ENCODE results near the gene PSEN2. TPM values are rescaled to one million over a fixed set of nuclear protein-coding genes. Genes with fewer than 3 reads are reported as not detected.

PSEN2 gene
- total RNA-seq (2021; fragmentation: NEBNext Ultra II Directional; extraction: Animal tissue kit (Norgen Biotek cat#: 25700)): 21.9 and 22.9 TPM in 2 replicates
- 29.0 and 29.6 TPM in 2 replicates for polyA plus RNA-seq (2011; rRNA removed)
- 21.9 TPM for polyA plus RNA-seq (2011; cell fraction: cytosol; rRNA removed)
- polyA plus RNA-seq (2011; cell fraction: nucleus; rRNA removed): 46.5 TPM
- polyA plus RNA-seq (2012, experiment 1 of 2): 17.0 to 23.1 TPM (median 20.1 TPM) in 4 replicates
- 15.4 TPM for polyA plus RNA-seq (2012, experiment 2 of 2)
- 22.7 TPM for polyA plus RNA-seq (2013, experiment 1 of 2)
- 21.2 TPM for polyA plus RNA-seq (2013, experiment 2 of 2)
- 37.4 and 41.1 TPM in 2 replicates for polyA minus RNA-seq (2011; rRNA and poly(A)+ RNA removed)
- polyA minus RNA-seq (2011; cell fraction: cytosol; rRNA and poly(A)+ RNA removed): 15.6 TPM
- 26.2 TPM for polyA minus RNA-seq (2011; cell fraction: nucleus; rRNA and poly(A)+ RNA removed)
- long read RNA-seq, experiment 1, partial matches to known transcripts: 6 of 9 reads
- long read RNA-seq, experiment 1, other reads (novel, unspliced or antisense): 3 of 9 reads
- long read RNA-seq, experiment 2, partial matches to known transcripts: 2 of 6 reads
- long read RNA-seq, experiment 2, other reads (novel, unspliced or antisense): 0 of 6 reads

- peak within 1 kb of the TSS; percentile 80 to 81 for H3K4me2 ChIP-seq (ENCODE audit: insufficient read depth in 1 of 2, low read depth in 2 of 2, low read length in 2 of 2)
- H3K27ac ChIP-seq (ENCODE audit: low read depth, low read length): no peak within 1 kb of the TSS
- peaks cover 4 to 15% (median 14%) of the 10 kb centered on the region in 4 experiments for H3K4me1 ChIP-seq (replicated peaks in 1 of 4; ENCODE audit: control insufficient read depth in 3 of 4, insufficient read depth in 4 of 4, low read length in 3 of 4)
- H3K79me2 ChIP-seq (ENCODE audit: control insufficient read depth in 1 of 2, insufficient read depth in 2 of 2, low read length in 2 of 2): no peaks in the 10 kb centered on the region
- H2BK120ac ChIP-seq (replicated peaks; ENCODE audit: low read depth, low read length): peak within 1 kb of the TSS; percentile 59
- H3K9me3 ChIP-seq (ENCODE audit: insufficient read depth in 2 of 2, low read depth in 1 of 2, low read length in 1 of 2): no peaks in the 10 kb centered on the region
- H2BK20ac ChIP-seq (ENCODE audit: low read length): no peak within 1 kb of the TSS
- ChIA-PET POLR2A (ENCODE audit: partially characterized antibody) (interaction anchor here (0.6 to 1.6 kb wide), 5 partner anchors 12 to 49 kb away, joined by 3 to 4 read pairs (median 3); no protein-coding TSS in a partner anchor), CTCF (ENCODE audit: partially characterized antibody) (interaction anchor here (0.6 to 1.3 kb wide), 4 partner anchors 41 to 197 kb away, joined by 3 read pairs; no protein-coding TSS in a partner anchor)
- no peak within 1 kb of the TSS for H4K5ac ChIP-seq (ENCODE audit: insufficient read length, low read depth, low read length)
- H2BK5ac ChIP-seq (ENCODE audit: low read depth, low read length): no peak within 1 kb of the TSS; the same call in 1 of the 2 replicates
- H2BK15ac ChIP-seq (ENCODE audit: low read length): 0 out of 2 replicates have a peak within 1 kb of the TSS, but pooled peaks have one; percentile 18
- H3K14ac ChIP-seq (ENCODE audit: insufficient read length): no peak within 1 kb of the TSS
- peak within 1 kb of the TSS; percentile 23 to 74 (median 58); a peak in 5 of 7 replicates for H3K9ac ChIP-seq (replicated peaks in 1 of 4; ENCODE audit: extremely low read depth in 1 of 4, low read depth in 3 of 4, low read length in 3 of 4)
- peak within 1 kb of the TSS; percentile 83; the same call in 1 of the 2 replicates for H4K8ac ChIP-seq (ENCODE audit: extremely low read depth, insufficient read depth, low read length)
- DNase-seq (ENCODE audit: low read depth in 1 of 2, low spot score in 2 of 2) (peak in 1 of 2 experiments; percentile 84), FAIRE-seq (no peak)
- H3K23me2 ChIP-seq (ENCODE audit: low read depth, low read length): peaks cover 10% of the 10 kb centered on the region; the same call in 1 of the 2 replicates
- H3K27me3 ChIP-seq (replicated peaks in 1 of 4; ENCODE audit: control insufficient read depth in 3 of 4, extremely low read depth in 1 of 4, insufficient read depth in 3 of 4, low read length in 3 of 4): peaks cover 0 to 12% (median 5%) of the 10 kb centered on the region in 4 experiments; a peak in 4 of 7 replicates
- H3K18ac ChIP-seq (ENCODE audit: extremely low read depth, low read length): peak within 1 kb of the TSS; percentile 27
- H3K23ac ChIP-seq (ENCODE audit: insufficient read length): no peak within 1 kb of the TSS
- H3K4me3 ChIP-seq (ENCODE audit: extremely low read depth in 1 of 4, insufficient read depth in 2 of 4, low read depth in 3 of 4, low read length in 4 of 4): peak within 1 kb of the TSS; percentile 50 to 90 (median 54)
- peak within 1 kb of the TSS; percentile 95; the same call in 1 of the 2 replicates for H2AFZ ChIP-seq (ENCODE audit: low read length)
- H2BK12ac ChIP-seq (ENCODE audit: low read depth, low read length): peak within 1 kb of the TSS; percentile 80; the same call in 1 of the 2 replicates
- no peaks in the 10 kb centered on the region for H4K20me1 ChIP-seq (replicated peaks in 1 of 2; ENCODE audit: control insufficient read depth in 1 of 2, insufficient read depth in 2 of 2, low read length in 2 of 2)
- H4K91ac ChIP-seq (replicated peaks; ENCODE audit: insufficient read length, low read length): peak within 1 kb of the TSS; percentile 54
- no peaks in the 10 kb centered on the region for H3K36me3 ChIP-seq (ENCODE audit: control insufficient read depth in 2 of 4, insufficient read depth in 4 of 4, low read length in 3 of 4)
- peak within 1 kb of the TSS; percentile 72 for H3K4ac ChIP-seq (replicated peaks; ENCODE audit: insufficient read length, low read depth, low read length)
- H3K56ac ChIP-seq (replicated peaks; ENCODE audit: insufficient read length, low read depth, low read length): no peak within 1 kb of the TSS
- no peak within 1 kb of the TSS for H2AK5ac ChIP-seq (ENCODE audit: low read depth, low read length)
- no peaks in the 10 kb centered on the region; the same call in none of the 2 replicates for H3K79me1 ChIP-seq (ENCODE audit: low read depth, low read length)
- WGBS, 2 experiments (ENCODE audit: extremely low coverage in 1 of 2, insufficient coverage in 1 of 2, insufficient read length in 1 of 2, insufficient replicate concordance in 2 of 2, low coverage in 1 of 2, low lambda C conversion rate in 2 of 2, missing lambda C conversion rate in 1 of 2): 2% methylated on average over 58 of the region's 97 CpGs; no CpG with 5 or more reads in 1 of the 2 experiments
- no peak for TF ChIP-seq TAF7 (optimal IDR thresholded peaks at IDR 0.05; ENCODE audit: borderline replicate concordance, low read depth, low read length)
- TF ChIP-seq, protein P1, sequence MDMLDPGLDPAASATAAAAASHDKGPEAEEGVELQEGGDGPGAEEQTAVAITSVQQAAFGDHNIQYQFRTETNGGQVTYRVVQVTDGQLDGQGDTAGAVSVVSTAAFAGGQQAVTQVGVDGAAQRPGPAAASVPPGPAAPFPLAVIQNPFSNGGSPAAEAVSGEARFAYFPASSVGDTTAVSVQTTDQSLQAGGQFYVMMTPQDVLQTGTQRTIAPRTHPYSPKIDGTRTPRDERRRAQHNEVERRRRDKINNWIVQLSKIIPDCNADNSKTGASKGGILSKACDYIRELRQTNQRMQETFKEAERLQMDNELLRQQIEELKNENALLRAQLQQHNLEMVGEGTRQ (IDR thresholded peaks at IDR 0.05; ENCODE audit: low read length): no peak
- TF ChIP-seq EGR1 (IDR thresholded peaks at IDR 0.05; ENCODE audit: borderline replicate concordance, low read depth, low read length): peak; percentile 90
- no peak for TF ChIP-seq POU5F1 (IDR thresholded peaks at IDR 0.05; ENCODE audit: low read depth, low read length)
- TF ChIP-seq CHD2 (IDR thresholded peaks at IDR 0.05; ENCODE audit: low read length): no peak
- no peak for TF ChIP-seq CBX5 (IDR thresholded peaks at IDR 0.05; ENCODE audit: low read depth, low read length)
- no peak for TF ChIP-seq EZH2 (IDR thresholded peaks at IDR 0.05; ENCODE audit: low read depth, low read length, severe bottlenecking)
Observed at GRCh38 chr1:226870401-226871279, at the start of gene PSEN2. TSS of gene PSEN2 (plus strand) at chr1:226870616. CDS start at chr1:226881908, 11,292 bp downstream.
